Mammary epithelial cell (primary cell): ENCODE results near the gene TP53TG5.

ENCODE experiments used
- EZH2 ChIP-seq: IDR thresholded peaks from 2 replicates; pipeline ENCODE4 v1.6.1; 2012; ENCODE audit warnings: low read length, inconsistent platforms, borderline replicate concordance
- TF ChIP-seq, protein P1 (sequence below), 2 donors: IDR thresholded peaks in 1 of 2; conservative IDR thresholded peaks in 1 of 2; 2 replicates each; pipeline ENCODE4 v1.5.1; 2011 to 2012; ENCODE audit warnings: inconsistent platforms in 2 of 2, low read length in 2 of 2, mild to moderate bottlenecking in 2 of 2, control low read depth in 1 of 2, low read depth in 1 of 2; ENCODE audit not compliant: insufficient read depth in 1 of 2; ENCODE audit errors: extremely low read depth in 1 of 2

DNA sequence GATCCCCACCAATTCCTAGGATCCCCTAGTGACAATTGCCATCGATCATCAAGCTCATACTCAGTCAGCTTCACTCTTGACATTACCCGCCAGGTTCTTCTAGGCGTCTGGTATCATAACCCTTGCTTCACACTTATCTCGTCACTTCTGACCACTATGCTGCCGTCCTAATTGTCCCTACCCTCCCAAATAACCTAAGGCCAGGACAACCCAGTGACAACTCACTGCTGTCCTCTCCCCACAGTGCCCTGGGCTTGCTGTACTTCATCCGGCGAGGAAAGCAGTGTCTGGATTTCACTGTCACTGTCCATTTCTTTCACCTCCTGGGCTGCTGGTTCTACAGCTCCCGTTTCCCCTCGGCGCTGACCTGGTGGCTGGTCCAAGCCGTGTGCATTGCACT is 11.5 kb downstream of the TP53TG5 start:
- TF ChIP-seq, protein P1, sequence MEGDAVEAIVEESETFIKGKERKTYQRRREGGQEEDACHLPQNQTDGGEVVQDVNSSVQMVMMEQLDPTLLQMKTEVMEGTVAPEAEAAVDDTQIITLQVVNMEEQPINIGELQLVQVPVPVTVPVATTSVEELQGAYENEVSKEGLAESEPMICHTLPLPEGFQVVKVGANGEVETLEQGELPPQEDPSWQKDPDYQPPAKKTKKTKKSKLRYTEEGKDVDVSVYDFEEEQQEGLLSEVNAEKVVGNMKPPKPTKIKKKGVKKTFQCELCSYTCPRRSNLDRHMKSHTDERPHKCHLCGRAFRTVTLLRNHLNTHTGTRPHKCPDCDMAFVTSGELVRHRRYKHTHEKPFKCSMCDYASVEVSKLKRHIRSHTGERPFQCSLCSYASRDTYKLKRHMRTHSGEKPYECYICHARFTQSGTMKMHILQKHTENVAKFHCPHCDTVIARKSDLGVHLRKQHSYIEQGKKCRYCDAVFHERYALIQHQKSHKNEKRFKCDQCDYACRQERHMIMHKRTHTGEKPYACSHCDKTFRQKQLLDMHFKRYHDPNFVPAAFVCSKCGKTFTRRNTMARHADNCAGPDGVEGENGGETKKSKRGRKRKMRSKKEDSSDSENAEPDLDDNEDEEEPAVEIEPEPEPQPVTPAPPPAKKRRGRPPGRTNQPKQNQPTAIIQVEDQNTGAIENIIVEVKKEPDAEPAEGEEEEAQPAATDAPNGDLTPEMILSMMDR (conservative IDR thresholded peaks at IDR 0.05 in 1 of 2, IDR thresholded peaks at IDR 0.05 in 1 of 2; ENCODE audit: extremely low read depth in 1 of 2, insufficient read depth in 1 of 2, low read depth in 1 of 2, low read length in 2 of 2) = no peak
- no peak for TF ChIP-seq EZH2
